ENCODE measurements around the gene PLD1.
"Not testable (repeated sequence)": the region's sequence is repeated elsewhere in the genome, so short reads cannot be mapped to it uniquely, and the experiment has no call there.

The PLD1 gene, protein sequence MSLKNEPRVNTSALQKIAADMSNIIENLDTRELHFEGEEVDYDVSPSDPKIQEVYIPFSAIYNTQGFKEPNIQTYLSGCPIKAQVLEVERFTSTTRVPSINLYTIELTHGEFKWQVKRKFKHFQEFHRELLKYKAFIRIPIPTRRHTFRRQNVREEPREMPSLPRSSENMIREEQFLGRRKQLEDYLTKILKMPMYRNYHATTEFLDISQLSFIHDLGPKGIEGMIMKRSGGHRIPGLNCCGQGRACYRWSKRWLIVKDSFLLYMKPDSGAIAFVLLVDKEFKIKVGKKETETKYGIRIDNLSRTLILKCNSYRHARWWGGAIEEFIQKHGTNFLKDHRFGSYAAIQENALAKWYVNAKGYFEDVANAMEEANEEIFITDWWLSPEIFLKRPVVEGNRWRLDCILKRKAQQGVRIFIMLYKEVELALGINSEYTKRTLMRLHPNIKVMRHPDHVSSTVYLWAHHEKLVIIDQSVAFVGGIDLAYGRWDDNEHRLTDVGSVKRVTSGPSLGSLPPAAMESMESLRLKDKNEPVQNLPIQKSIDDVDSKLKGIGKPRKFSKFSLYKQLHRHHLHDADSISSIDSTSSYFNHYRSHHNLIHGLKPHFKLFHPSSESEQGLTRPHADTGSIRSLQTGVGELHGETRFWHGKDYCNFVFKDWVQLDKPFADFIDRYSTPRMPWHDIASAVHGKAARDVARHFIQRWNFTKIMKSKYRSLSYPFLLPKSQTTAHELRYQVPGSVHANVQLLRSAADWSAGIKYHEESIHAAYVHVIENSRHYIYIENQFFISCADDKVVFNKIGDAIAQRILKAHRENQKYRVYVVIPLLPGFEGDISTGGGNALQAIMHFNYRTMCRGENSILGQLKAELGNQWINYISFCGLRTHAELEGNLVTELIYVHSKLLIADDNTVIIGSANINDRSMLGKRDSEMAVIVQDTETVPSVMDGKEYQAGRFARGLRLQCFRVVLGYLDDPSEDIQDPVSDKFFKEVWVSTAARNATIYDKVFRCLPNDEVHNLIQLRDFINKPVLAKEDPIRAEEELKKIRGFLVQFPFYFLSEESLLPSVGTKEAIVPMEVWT

GRCh38 chr3:171809861-171810628 lies at the start of gene PLD1:
TSS of gene PLD1 (minus strand) at chr3:171810483. CDS start at chr3:171738051, 72,432 bp downstream.
- DNase-seq, result peak; percentile 91
- in situ Hi-C loops (cut with HindIII; ENCODE audit: low pct_ligation_motif_present, low pct_unique_long_range_greater_than_20kb, low sequenced_read_pairs), result no loop called here

DNA sequence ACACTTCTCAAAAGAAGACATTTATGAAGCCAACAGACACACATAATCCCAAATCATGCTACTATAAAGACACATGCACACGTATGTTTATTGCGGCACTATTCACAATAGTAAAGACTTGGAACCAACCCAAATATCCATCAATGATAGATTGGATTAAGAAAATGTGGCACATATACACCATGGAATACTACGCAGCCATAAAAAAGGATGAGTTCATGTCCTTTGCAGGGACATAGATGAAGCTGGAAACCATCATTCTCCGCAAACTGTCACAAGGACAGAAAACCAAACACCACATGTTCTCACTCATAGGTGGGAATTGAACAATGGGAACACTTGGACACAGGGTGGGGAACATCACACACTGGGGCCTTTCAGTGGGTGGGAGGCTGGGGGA lies 48.5 kb upstream of the PLD1 start:
- DNase-seq; in situ Hi-C loops (cut with HindIII; ENCODE audit: low pct_ligation_motif_present, low pct_unique_long_range_greater_than_20kb, low sequenced_read_pairs): not testable (repeated sequence)

DNA sequence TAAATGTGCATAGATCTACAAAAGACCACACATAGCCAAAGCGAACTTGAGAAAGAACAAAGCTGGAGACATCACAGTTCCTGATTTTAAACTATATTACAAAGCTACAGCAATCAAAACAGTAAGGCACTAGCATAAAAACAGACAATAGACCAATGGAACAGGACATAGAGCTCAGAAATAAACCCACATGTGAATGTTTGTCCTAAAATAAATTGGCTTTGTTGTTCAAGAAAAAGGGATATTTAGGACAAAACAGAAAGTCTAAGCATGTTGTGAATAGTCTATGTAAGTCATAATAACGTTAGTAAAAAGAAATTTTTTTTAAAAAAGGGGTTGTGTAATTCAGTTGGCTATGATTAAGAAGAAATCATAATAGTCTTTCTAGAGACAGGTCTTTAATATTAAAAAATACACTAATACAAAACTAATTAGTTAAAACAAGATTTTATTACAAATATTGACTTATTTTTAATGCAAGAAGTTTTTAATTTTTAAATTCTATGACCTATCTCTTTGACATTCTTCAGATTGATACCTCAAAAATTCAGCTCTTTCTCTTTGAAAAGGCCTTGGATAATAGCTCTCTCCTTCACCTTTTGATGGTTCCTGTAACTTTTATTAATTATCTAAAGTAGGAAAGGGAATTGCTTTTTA lies 44.5 kb upstream of the PLD1 start:
- in situ Hi-C loops (cut with HindIII; ENCODE audit: low pct_ligation_motif_present, low pct_unique_long_range_greater_than_20kb, low sequenced_read_pairs), result no loop called here

DNA sequence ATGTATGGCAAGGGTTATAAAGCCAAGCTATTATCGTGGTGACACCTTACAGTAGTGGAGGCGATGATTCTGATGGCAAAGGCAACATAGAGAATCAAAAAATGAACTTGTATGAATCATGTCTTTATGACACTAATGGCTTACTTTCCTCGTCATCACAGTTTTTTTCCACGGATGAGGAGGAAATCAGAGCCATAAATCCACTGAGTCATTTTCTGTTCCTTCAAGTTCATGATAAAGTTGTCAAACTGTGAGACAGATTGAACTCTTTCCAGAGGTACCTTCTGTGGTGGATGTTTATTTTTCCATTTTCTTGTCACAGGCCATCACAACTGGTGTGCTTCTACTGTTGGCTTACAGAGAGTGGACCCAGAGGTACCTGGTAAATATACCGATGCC lies 41.4 kb upstream of the PLD1 start:
- in situ Hi-C loops (cut with HindIII; ENCODE audit: low pct_ligation_motif_present, low pct_unique_long_range_greater_than_20kb, low sequenced_read_pairs), result no loop called here
- DNase-seq, result no peak

More for the DNA sequence above, 44.5 kb upstream of the PLD1 start:
- no peak for DNase-seq

DNA sequence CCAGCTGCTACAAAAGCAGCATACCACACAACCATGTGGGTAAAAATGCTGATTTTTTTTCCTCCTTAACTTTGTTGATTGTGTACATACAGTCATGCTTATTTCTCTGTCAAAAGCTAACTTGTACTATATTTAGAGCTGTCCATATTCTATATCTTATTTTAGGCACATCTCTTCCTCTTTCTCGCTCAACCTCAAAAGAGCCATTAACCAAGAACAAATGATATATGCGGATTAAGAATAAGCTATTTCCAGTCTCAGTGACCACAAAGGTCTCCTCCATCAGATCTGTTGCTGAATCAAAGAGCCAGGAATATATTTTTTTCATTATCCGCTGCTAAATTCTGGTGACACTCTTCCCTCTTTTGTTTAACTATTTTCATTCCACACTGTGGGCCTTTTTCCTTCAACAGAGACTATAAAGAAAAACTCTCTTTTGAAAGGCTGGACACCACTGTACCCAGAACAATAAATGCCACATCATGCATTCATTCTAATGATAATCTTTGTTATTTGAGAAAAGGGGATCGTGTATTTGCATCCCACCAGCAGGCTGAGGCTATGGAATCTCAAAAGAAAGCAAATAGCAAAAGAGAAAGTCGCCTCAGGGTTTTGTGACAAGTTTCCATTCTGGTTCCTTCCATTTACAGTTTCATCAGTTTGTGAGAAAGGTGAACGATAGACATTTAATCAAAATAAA lies 40.8 kb upstream of the PLD1 start:
- no peak for DNase-seq
- in situ Hi-C loops (cut with HindIII; ENCODE audit: low pct_ligation_motif_present, low pct_unique_long_range_greater_than_20kb, low sequenced_read_pairs), result no loop called here

- DNase-seq, result no peak
- in situ Hi-C loops (cut with HindIII; ENCODE audit: low pct_ligation_motif_present, low pct_unique_long_range_greater_than_20kb, low sequenced_read_pairs), result no loop called here
These were observed 40.2 kb upstream of the PLD1 start for GRCh38 chr3:171850320-171850959.

DNA sequence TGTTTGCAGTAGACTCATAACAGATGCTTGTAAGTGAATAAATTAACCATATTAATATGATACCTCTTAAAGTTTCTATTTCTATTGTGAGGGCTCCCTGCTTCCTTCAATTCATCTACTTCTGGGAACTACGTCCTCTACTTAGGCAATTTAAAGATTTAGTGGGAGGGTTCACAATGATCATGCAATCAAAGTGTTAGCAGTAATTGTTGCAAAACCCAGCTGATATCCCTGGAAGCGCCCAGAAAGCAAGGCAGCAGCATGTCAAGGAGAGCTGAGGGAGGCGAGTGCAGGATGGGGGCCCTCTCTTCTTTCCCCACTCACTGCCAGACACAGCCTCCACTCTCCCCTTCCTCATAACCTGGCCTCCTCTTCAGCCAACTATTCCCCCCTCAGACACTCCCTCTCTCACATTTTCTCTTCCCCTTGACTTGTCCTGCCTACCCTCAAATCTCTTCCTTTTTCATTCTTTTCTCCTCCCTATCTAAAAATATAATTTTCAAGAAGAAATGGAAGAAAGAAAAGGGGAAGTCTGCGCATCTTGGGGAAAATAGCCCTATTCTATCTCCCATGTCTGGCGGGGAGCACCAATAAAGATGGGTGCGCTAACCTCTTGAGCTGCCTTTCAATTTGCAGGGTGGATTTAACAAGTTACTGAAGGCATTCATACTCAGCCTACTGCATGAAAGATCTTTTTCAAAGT lies 39.5 kb upstream of the PLD1 start:
- in situ Hi-C loops (cut with HindIII; ENCODE audit: low pct_ligation_motif_present, low pct_unique_long_range_greater_than_20kb, low sequenced_read_pairs), result no loop called here
- no peak for DNase-seq

DNA sequence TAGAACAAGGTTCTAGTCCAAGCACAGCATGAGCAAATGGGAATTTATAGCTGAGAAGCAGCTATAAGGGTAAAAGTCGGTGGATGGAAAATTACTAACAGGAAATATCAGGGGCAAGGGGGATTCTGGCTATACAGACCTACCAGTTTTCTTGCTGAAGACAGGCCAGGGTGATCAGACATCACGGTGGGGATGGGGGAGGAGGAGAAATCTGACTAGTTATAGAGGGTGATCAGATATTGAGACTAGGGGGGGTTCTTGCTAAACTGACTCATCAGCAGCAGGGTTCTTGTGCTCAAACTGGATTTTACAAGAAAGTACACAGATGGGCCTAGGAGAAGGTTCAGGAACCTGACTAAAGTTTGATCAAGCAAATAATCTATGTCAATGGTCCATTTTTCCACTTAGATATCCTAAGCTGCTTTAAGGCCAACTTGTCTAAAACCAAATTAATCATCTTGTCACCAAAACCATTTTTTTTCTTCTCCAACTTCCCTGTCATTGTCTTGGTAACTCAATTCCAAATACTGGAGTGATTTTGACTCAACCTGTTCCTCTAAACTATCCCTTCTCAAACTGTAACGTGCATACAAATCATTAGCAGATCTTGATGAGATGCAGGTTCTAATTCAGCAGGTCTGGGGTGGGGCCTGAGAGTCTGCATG lies 37.4 kb upstream of the PLD1 start:
- no peak for DNase-seq
- in situ Hi-C loops (cut with HindIII; ENCODE audit: low pct_ligation_motif_present, low pct_unique_long_range_greater_than_20kb, low sequenced_read_pairs), result no loop called here

DNA sequence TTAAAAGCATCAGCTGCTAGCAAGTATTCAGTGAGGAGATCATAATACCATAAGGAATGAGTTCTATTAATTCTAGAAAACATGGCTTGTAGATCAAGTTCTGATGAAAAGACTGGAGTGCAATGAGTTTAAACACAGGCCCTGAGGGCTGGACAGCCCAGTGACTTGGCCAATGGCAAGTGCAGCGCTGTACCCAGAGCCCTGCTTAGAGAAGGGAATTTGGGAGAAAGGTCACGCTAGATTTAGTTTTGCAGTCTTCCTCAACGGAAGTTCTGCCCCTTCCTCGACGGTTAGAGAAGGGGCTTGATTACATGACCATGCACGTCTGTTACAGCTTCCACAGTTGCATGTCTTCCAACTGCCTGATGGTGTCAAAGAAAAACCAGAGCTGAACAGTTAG lies 36.9 kb upstream of the PLD1 start:
- no peak for DNase-seq
- in situ Hi-C loops (cut with HindIII; ENCODE audit: low pct_ligation_motif_present, low pct_unique_long_range_greater_than_20kb, low sequenced_read_pairs), result no loop called here

DNA sequence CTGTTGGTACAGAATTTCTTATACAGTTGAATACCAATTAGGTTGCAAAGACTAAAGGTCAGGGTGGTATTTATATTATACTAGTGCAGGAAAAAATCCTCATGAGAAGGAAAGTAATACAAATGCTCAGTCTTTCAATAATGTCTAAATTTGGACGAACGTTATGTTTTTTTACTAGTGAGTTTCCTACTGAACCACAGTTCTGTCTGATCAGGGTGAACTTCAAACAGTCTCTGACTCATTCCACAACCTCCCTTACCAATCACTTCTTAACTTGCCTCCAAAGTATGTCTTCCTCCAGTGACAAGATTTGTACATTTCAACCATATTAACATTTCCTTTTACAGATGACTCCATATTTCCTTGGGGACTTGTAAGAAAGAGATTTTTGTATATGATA lies 36.3 kb upstream of the PLD1 start:
- DNase-seq, result no peak
- in situ Hi-C loops (cut with HindIII; ENCODE audit: low pct_ligation_motif_present, low pct_unique_long_range_greater_than_20kb, low sequenced_read_pairs), result no loop called here

- peak; percentile 17 for DNase-seq
- in situ Hi-C loops (cut with HindIII; ENCODE audit: low pct_ligation_motif_present, low pct_unique_long_range_greater_than_20kb, low sequenced_read_pairs), result no loop called here
These were observed 35.4 kb upstream of the PLD1 start for GRCh38 chr3:171845481-171846284.

GRCh38 chr3:171844873-171845272 lies 34.6 kb upstream of the PLD1 start:
- in situ Hi-C loops (cut with HindIII; ENCODE audit: low pct_ligation_motif_present, low pct_unique_long_range_greater_than_20kb, low sequenced_read_pairs), result no loop called here
- no peak for DNase-seq

- in situ Hi-C loops (cut with HindIII; ENCODE audit: low pct_ligation_motif_present, low pct_unique_long_range_greater_than_20kb, low sequenced_read_pairs), result no loop called here
- DNase-seq, result no peak
These were observed 32.7 kb upstream of the PLD1 start, which contains the start of gene TMEM212 for GRCh38 chr3:171842864-171843518. TSS of gene TMEM212 (plus strand) at chr3:171843349. CDS start at chr3:171843384, 35 bp downstream.

DNA sequence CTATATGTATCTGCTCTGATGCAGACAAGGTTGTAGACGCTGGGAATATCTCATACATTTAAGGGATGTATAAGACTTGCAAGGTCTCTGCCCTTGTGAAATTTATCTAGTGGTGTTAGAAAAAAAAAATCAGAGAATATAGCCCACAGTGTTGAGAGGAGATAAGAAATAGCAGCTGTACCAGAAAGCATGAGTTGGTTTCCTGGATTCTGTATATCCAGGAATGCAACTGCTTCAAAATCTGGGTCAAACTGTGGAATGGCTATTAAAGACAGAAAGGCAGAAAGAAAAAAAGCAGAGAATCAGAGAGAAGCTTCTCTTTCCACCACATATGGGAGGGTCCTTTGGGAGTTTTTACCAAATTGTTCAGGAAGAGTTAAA lies 31.3 kb upstream of the PLD1 start:
- in situ Hi-C loops (cut with HindIII; ENCODE audit: low pct_ligation_motif_present, low pct_unique_long_range_greater_than_20kb, low sequenced_read_pairs), result no loop called here
- no peak for DNase-seq
